Activated T-cell treated with anti-CD3 and anti-CD28 coated beads for 24 hours (primary cell): ENCODE measurements around the gene FANCE.
A peak's percentile ranks its signal among the peaks of the same experiment; 100 is the strongest.
"Not testable (repeated sequence)": the region's sequence is repeated elsewhere in the genome, so short reads cannot be mapped to it uniquely, and the experiment has no call there.

ENCODE experiments used
- DNase-seq: peaks from one replicate; pipeline ENCODE4 v3.0.0-alpha.2; 2020; ENCODE audit warnings: low read depth

Gene FANCE

DNA sequence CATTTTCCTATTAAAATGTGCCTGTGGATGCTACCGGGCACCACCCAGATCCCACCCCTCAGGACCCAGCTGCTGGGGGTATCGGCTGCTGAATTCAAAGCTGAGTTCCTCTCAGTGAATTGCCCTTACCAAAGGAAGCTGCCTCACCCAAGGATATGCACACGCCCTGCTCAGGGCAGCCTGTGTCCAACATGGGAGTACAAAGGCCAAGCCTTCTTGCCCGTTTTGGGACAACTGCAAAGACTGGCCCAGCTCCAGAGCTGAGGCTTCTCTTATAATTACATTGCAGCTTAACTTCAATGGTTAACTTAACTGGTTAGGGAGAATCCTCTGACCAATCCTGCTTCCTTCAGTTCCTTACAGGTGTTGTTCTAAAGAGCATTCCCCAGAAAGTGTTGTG lies 19.8 kb upstream of the FANCE start:
- DNase-seq, result no peak

DNA sequence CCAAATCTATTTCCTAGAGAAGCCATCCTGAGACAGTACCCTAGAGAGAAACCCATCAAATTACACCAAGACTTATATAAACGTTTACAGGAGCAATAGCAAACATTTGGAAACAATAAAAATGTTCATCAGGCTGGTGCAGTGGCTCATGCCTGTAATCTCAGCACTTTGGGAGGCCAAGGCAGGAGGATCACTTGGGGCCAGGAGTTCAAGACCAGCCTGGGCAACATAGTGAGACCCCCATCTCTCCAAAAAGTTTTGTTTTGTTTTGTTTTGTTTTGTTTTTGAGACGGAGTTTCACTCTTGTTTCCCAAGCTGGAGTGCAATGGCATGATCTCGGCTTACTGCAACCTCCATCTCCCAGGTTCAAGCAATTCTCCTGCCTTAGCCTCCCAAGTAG lies 19.4 kb upstream of the FANCE start:
- DNase-seq, result not testable (repeated sequence)

DNA sequence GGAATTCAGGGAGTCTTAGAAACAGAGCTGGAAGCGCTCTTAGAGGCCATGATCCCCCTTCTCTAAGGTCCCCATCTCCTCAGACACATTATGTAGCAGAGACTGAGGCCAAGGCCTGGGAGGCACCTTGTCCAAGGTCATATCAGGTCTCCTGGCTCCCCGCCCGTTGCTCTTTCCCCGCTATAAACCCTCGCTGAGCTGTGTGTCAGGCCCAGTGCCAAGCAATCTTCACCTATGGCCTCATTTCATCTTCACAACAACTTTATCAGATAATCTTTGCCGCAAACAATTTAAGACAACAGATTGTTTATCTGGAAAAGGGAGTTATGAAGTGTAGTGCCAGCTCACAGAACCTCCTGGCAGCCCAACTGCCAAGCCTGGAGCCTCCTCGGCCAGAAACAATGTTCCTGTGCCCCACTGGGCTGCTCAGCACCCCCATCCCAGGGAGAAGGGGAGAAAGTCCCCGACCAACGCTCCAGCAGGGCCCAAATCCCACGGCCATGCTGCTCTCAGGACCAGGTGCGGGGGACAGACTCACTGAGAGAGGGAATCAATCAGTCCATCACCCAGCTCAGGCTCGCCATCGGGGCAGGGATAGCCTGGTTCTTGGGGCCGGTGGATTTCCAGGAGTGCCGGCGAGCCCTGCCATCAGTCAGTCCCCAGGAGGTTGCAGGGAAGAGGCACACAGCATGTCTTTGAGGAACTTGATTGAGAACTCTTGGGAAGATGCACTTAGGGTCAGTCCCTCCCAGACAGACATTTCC lies 16.9 kb upstream of the FANCE start:
- no peak for DNase-seq

DNA sequence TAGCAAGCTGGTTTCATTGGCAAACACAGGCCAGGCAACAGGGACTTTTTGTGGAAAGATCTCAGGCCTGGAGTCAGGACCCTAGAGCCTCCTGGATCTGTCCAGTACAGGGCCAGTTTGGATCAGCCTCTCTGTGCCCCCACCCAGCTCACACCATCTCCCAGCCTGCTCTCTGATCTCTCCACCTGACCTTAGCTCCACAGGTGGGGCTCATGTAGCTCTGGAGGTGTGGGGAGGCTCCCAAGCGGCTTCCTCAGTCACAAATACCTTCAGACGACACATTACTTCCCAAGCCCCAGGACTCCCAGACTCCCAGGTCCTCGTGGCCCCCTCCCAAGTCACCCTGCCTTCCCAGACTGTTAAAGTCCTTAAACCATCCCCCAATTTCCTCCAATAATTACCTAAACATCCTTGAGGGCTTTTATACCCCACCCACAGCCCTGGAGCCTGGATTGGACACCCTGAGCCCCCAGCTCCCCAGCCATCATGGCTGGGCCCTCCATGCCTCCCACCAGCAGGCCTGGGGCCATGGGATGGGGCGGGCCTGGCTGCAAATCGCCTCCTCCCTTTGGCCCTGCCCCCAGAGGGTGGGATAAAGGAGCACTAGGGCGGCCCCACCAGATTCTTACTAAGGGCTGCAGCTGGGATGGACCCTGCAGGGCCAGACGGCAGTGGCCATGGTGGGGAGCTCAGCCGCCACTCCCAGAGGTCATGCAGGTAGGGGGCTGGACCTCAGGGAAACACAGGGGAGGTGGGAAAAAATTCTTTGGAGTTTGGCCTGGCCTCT lies 15.9 kb upstream of the FANCE start:
- DNase-seq, result no peak

DNA sequence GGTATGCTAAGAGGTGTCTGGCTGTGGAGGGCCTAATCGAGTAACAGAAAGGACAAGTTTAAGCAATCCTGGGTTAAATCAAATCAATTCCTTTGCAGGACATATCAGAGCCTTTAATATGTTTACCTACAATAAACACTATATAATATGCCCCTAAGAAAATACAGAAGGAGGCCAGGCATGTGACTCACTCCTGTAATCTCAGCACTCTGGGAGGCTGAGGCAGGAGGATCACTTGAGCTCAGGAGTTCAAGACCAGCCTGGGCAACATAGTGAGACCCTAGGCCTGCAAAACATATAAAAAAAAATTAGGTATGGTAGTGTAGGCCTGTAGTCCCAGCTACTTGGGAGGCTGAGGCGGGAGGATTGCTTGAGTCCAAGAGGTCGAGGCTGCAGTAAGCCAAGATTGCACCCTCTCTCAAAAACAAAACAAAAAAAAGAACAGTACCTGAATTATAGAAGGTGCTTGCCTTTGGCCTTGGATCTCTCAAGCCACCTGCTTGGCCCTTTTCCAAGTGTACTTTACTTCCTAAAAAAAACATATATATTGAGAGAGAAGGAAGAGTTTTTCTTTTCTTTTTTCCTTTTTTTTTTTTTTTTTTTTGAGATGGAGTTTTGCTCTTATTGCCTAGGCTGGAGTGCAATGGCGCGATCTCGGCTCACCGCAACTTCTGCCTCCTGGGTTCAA lies 13.6 kb upstream of the FANCE start:
- DNase-seq, result not testable (repeated sequence)

DNA sequence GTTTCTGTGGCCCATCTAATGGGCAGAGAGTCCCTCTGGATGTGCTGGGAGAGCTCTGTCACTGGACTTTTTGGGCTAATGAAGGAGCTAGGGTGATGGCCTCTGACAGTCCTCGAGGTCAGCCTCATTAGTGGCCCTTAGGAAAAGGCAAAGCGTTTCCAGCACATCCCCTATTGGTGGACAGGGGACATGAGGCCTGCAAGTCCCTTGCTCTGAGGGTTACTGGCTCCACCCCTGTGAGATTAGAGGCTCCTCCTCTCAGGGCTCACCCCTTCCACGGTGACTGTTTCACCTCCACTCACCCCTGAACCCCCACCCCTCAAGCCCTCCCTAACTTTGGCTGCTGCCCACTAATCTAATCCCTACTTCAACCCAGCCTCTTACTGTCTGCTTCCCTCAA lies 12.8 kb upstream of the FANCE start:
- DNase-seq, result no peak

DNA sequence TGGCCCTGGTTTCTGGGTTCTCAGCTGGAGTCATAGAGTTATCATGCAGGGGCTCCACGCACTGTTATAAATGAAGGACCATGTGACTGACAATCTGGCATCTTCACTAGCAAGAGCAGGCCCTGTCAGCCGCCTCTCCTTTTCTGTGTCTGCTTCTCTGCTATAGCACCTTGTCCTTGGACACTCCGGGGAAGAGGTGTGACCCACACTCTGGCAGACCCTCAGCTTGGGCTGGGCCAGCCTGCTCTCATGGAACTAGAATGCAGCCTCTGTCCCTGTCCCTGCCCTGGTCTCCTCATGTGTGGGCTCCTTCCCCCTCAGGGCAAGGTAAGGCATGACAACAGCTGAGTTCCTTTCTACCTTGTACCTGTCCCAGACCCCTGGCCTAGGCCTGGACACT lies 10.9 kb upstream of the FANCE start:
- no peak for DNase-seq

DNA sequence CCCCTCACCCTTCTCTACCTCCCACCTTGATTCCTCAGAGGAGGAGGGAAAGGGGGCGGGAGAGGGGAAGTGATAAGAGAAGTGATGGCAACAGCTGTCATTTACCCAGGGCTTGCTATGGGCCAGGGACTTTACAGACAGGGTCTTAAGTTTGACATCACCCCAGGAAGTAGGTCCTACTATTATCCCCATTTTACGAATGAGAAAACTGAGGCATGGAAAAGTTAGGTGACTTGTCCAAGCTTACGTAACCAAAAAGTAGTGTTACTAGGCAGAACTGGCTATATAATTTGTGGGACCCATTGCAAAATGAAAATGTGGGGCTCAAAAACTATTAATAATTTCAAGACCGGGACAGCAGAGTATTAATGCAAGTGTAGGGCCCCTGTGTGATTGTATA lies 10.5 kb upstream of the FANCE start:
- DNase-seq, result no peak

DNA sequence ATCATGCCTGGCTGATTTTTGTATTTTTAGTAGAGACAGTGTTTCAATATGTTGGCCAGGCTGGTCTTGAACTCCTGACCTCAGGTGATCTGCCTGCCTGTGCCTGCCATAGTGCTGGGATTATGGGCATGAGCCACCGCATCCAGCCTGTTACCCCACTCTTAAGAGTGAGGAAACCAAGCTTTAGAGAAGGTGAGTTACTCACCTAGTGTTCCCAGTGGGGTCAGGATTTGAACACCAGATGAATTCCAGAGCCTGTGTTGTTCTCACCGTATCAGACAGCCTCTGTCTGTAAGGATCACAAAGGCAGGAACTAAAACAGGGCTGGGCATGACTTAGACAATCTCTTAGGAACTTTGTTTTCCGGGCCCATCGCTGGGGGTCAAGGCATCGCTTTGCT lies 9.4 kb upstream of the FANCE start:
- DNase-seq, result no peak

DNA sequence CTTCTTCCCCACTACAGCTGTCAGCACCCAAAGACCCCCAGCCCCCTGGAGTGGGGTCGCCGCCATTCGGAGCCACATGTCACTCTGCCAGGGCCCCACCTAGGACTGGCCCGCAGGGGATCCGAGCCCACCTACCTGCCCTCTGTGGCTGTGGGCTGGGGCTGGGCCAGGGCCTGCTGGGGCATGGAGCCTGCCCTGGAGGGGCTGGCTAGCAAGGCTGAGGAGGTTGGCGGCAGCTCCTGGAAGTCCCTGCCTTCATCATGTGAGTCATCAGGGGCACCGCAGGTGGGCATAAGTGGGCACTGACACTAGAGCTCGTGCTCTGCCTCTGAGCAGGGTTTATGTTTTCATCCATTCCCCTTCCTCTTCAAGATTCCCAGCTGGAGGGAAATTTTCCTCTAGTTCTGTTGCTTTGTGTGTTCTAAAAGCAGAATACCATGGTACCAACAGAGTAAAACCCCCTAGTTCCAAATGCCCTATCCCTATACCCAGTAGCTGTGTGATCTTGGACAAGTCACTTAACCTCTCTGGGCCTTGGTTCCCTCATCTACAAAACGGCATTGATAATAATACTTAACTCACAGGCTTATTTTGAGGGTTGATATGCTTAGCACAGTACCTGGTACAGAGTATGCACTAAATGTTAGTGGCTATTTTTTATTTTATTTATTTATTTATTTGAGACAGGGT lies 8.7 kb upstream of the FANCE start:
- DNase-seq, result no peak

DNA sequence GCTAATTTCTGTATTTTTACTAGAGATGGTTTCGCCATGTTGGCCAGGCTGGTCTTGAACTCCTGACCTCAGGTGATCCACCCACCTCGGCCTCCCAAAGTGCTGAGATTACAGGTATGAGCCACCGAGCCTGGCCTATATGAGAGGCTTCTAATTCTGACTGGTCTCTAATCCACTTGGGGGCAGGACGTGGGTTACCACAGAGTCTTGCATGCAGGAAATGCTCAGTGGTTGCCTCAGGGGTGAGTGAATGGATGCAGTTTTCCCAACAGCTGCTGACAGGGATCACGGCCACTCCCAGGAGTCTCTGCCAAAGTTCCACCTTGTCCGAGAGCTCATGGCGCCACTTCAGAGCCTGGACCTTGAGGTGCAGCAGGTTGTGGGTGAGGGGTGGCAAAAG lies 6.4 kb upstream of the FANCE start:
- DNase-seq, result no peak

DNA sequence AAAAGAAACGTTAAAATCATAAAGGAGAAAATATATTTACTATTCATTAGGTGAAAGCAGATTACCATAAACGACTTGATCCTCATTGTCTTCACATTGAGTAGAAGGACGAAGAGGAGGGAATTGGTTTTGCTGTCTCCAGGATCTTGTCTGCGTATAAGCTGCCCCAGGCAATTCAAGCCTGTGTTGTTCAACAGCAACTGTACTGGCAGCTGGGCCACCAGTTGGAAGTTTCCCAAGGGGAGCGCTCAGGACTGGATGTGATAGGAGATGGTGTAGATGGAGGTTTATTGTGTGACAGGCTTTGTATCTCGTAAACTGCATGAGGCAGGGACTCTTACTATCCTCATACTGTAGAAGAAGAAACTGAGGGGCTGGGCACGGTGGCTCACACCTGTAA lies 3.9 kb upstream of the FANCE start:
- no peak for DNase-seq

DNA sequence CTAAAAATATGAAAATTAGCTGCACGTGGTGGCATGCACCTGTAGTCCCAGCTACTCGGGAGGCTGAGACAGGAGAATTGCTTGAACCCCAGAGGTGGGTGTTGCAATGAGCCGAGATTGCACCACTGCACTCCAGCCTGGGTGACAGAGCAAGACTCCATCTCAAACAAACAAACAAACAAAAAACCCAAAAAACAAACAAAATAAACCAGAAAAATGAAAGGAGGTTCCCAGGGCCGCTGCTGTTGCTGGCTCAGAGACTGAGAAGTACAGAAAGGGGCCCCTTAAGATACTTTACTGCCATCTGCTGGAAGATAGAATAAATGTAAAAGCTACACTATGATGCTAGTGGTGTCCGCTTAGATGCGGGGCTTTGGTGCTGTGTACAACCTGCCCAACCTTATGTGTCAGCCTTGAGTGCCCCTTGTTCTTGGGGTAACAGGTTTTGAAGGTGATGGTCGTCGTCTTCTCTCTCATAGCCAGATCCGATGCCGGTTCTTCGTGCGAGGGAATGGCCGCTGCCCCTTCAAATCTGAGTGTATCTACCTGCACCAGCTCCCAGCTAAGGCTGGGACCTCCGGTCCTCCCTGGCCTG lies 2.8 kb upstream of the FANCE start:
- DNase-seq, result peak; percentile 17

DNA sequence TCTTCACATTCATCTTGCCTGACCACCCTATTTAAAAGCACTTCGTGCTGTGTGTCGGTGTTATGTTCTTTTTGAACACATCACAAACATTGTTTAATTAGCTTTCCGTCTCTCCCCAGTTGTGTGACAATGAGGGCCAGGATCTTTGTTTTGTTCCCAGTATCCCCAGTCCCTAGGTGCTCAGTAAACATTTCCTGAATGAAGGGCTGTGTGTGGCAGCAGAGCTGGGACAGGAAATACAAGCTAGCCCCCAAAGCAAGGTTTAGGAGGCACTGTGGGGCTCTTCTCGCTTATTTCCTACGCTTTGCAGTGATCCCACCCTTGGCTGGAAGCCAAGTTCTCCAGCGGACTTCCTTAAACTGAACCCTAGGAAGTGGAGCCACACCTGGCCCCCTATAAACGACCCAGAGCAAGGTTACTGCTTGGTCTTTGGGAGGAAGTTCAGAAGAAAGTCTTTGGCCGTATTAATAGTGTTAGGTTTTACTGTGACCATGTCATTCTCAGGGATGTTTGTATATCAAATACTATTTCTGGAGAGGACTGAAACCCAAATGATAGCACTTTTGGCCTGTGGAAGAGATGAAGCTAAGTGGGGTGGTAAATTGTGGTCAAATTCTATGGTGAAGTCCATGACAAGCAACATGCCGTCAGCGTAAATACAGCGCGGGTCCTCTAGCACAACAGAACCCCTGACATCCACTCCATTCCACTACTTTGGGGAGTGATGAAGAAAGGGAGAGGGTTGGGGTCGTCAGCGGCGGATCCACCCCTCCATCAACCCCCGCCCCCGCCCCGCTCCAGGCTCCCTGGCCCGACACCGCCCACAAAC lies 570 bp upstream of the FANCE start:
- no peak for DNase-seq

DNA sequence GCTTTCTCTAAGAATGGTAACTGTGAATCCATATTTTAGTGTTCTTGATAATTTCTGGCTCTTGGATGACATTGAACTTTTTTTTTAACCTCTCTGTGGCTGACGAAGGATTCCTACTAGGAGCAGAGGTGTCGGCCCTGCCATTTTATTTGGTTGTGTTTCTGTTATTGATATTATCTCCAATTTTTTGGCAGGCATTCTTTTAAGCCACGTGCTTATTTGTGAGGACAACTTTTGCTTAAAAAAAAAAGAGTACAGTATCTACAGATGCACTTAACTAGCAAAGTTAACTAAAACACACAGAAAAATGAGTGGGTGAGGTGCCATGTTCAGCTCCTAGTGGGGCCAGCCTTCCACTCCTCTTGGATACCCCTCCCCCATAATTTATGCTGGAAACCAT lies 1.1 kb downstream of the FANCE start:
- no peak for DNase-seq

DNA sequence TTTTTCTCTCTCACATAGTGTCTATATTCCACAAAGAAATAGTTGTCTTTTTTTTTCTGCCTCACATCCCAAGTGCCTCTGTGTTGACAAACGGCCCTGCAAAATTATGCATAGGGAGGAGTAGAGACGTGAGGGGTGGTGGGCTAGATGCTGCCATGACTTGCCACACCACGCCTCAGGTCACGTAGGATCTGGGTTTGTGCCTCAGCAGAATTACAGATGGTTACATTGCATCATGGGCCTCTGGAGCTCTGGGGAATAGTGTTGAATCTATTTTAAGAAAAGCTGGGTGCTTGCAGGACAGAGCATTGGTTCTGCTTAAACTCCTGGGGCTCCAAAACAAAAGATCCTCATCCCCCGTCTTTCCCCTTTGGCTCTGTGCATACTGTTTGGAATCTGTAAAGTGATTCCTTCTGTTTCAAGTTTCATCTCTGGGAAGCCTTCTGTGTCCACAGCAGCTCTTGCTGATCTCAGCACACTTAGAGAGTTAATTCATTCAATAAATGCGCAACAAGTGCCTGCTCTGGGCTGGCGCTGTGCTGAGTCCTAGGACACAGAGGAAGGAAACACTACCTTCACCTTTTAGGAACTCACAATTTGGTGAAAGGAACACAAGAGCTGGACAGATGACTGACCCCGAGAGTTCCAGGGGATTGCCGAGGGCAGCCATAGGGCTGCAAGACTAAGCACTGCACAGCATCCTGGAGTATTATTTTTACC lies 2.4 kb downstream of the FANCE start:
- no peak for DNase-seq

DNA sequence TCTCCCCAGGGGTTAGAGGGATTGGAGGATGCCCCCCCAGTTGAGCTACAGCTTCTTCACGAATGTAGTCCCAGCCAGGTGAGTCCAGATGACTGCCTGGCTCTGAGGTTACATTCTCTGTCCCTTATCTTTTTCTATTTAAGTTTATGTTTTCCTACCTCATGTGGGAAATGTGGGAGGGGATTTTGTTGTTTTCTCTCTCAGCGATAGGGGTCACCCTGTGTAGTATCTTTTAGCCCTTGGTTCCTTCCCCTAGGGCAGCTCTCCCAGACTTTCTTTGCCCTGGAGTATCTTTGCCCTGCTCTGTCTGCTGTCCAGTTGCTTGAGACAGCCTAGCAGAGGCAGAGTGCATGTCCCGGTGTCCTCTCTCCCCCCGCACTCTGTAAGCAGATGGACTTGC lies 5.8 kb downstream of the FANCE start:
- no peak for DNase-seq

DNA sequence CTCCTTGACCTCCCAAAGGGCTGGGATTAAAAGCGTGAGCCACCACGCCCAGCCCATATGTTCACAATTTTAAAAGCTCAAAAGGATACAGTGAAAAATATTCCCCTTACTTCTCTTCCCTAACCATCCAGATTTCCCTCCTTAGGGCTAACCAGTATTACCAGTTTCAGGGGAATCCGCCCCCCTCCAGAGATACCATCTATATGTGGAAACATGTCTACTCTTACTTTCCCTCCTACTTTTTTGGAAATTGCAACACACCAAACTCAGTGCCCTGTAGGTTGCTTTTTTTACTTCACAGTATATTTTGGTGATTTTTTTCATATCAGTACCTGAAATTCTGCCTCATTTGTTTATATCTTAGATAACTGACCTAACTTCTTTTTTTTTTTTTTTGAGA lies 9.1 kb downstream of the FANCE start:
- DNase-seq, result no peak

DNA sequence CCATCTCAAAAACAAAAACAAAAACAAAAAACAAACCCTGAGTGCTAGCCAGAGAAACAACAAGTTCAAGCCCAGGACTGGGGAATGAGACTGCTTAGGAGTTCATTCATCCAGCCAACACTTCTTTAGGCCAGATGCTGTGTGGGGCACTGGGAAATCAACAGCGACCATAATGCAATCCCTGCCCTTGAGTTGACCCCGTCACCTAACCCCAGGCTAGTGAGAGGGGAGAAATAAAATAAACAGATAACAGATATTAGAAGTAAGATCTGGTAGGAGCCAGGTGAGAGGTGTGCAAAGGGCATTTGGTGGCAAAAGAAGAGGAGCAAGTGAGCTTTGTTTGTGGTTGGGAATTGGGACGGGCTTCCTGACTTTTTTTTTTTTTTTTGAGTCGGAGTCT lies 11.2 kb downstream of the FANCE start:
- DNase-seq, result no peak

DNA sequence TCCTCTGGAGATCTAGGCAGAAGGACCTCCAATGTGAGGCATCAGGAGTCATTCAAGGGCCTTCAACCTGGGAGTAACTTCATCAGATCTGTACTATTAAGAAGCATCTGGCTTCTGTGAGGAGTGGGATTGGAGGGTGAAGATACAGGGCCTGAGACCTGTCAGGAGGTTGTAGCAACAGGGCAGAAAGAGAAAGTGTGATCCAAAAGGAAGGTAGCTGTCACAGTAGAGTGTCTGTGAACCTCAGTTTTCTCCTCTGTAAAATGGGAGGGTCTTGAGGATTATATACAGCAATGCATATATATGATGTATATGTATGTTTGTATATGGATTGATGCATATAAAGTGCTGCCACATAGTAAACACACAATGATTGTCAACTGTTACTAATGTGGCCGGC lies 13.5 kb downstream of the FANCE start:
- no peak for DNase-seq
